HepG2 (cell line): ENCODE data around the gene GPSM1. TPM values are rescaled to one million over a fixed set of nuclear protein-coding genes. Genes with fewer than 3 reads are reported as not detected.

Source experiments
- AFF4 ChIP-seq: sonication (generic); formaldehyde crosslinking; IDR thresholded peaks from 2 replicates; pipeline ENCODE4 v1.4.0; 2020; ENCODE audit warnings: missing genetic modification reagents
- MXD4 ChIP-seq: IDR thresholded peaks from 2 replicates; pipeline ENCODE4 v1.6.1; 2016; ENCODE audit warnings: mild to moderate bottlenecking, missing biosample characterization, missing genetic modification reagents
- REL ChIP-seq: sonication (generic); formaldehyde crosslinking; conservative IDR thresholded peaks from 2 replicates; pipeline ENCODE4 v1.8.0; 2022; ENCODE audit warnings: mild to moderate bottlenecking, missing genetic modification reagents, moderate library complexity
- ZBTB40 ChIP-seq, 2 experiments: fragments of 450-650 bp in 1 of 2; sonication (generic) in 1 of 2; formaldehyde crosslinking in 1 of 2; IDR thresholded peaks; 2 replicates each; pipeline versions ENCODE4 v1.6.1 to v1.8.0; 2016 to 2022; ENCODE audit warnings: antibody characterized with exemption in 1 of 2, mild to moderate bottlenecking in 1 of 2, missing genetic modification reagents in 1 of 2
- ZFYVE20 ChIP-seq: sonication (generic); formaldehyde crosslinking; IDR thresholded peaks from 2 replicates; pipeline ENCODE4 v1.8.0; 2023; ENCODE audit warnings: low read depth, mild to moderate bottlenecking, moderate library complexity, missing genetic modification reagents, borderline replicate concordance
- ZNF253 ChIP-seq: sonication (generic); formaldehyde crosslinking; IDR thresholded peaks from 2 replicates; pipeline ENCODE4 v1.8.0; 2022; ENCODE audit warnings: mild to moderate bottlenecking, missing genetic modification reagents, borderline replicate concordance
- ZNF563 ChIP-seq: sonication (generic); formaldehyde crosslinking; IDR thresholded peaks from 2 replicates; pipeline ENCODE4 v1.8.0; 2022; ENCODE audit warnings: mild to moderate bottlenecking, moderate library complexity, missing genetic modification reagents
- ZNF879 ChIP-seq: sonication (generic); formaldehyde crosslinking; IDR thresholded peaks from 2 replicates; pipeline ENCODE4 v1.8.1; 2023; ENCODE audit warnings: missing genetic modification reagents
- polyA plus RNA-seq, 8 experiments: library from polyadenylated mRNA; depleted of rRNA in 3 of 8; stranded (reverse) in 7 of 8; unstranded in 1 of 8; fragments of >200 nt; fragmentation: Illumina TruSeq in 4 of 8; extraction: Trizol in 4 of 8; gene quantifications; 2 replicates each; pipeline versions ENCODE4 v1.2.1 to v1.2.3, GENCODE V29; 2011 to 2016; ENCODE audit warnings: low read depth in 4 of 8, missing spikeins in 1 of 8, mixed read lengths in 1 of 8; ENCODE audit not compliant: insufficient read depth in 1 of 8
- total RNA-seq, 5 experiments: library from RNA; depleted of rRNA; stranded (reverse); fragments of >200 nt; fragmentation: Illumina TruSeq; extraction: Trizol; gene quantifications; 2 replicates each; pipeline ENCODE4 v1.2.3, GENCODE V29; 2016; ENCODE audit warnings: low read depth in 1 of 5
- TF ChIP-seq, protein P1 (sequence below), 2 experiments: sonication (generic) in 1 of 2; formaldehyde crosslinking in 1 of 2; IDR thresholded peaks; 2 replicates each; pipeline versions ENCODE4 v1.4.0 to v1.6.1; 2016 to 2020; ENCODE audit warnings: borderline replicate concordance in 1 of 2, low read depth in 1 of 2, mild to moderate bottlenecking in 1 of 2, missing genetic modification reagents in 1 of 2

The GPSM1 gene
- total and polyA plus RNA-seq, 2 of the 13 experiments (the other 11 are each of a cell fraction or from before 2014, with no cell fraction given): 1.0 to 2.4 TPM

DNA sequence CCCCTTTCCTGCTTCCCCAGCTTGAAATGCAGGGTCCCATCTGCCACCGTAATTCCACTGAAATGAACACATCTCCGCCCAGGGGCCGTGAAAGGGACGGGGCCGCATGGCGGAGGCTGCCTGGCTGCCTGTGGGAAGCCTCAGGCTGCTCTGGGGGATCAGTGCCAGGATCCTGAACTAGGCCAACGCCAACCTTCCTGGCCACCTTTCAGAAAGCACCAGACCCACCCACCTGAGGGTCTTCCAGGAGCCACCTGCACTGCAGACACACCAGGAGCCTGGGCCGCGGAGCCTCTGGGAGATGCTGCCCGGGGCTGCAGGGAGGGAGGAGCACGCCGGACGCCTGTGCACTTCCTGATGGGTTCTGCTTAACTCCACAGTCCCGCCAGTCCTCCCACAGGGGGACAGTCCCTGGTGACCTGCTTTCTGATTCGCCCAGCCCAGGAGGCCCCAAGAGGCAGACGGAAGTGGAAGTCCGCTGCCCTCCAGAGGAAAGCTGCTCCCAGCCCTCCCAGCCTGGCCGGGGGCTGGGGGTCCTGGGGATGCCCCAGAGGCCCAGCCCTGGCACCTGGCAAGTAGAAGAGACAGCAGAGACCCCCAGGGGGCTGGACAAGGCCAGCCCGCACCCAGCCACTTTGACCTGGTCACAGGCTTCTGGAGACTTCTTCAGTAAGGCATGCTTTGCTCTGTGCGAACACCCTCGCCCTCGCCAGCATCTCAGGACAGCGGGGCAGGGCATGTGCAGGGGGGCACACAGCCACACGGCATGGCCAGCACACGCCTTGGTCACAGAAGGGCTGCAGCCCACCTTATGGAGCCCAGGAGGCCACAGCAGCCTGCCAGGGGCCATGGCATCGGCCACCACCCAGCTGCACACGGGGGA is 46.2 kb downstream of the GPSM1 start, which contains the start of gene CARD9 (continued):
- TF ChIP-seq, protein P1, sequence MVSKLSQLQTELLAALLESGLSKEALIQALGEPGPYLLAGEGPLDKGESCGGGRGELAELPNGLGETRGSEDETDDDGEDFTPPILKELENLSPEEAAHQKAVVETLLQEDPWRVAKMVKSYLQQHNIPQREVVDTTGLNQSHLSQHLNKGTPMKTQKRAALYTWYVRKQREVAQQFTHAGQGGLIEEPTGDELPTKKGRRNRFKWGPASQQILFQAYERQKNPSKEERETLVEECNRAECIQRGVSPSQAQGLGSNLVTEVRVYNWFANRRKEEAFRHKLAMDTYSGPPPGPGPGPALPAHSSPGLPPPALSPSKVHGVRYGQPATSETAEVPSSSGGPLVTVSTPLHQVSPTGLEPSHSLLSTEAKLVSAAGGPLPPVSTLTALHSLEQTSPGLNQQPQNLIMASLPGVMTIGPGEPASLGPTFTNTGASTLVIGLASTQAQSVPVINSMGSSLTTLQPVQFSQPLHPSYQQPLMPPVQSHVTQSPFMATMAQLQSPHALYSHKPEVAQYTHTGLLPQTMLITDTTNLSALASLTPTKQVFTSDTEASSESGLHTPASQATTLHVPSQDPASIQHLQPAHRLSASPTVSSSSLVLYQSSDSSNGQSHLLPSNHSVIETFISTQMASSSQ (IDR thresholded peaks at IDR 0.05; ENCODE audit: low read depth): no peak
- TF ChIP-seq, protein P1 (CRISPR knock-in tag; IDR thresholded peaks at IDR 0.05; ENCODE audit: borderline replicate concordance): no peak
- TF ChIP-seq ZNF563 (CRISPR knock-in tag) (no peak), ZNF253 (CRISPR knock-in tag) (no peak), REL (CRISPR knock-in tag) (0 out of 2 replicates have a peak, but pooled peaks have one; percentile 34), AFF4 (no peak), ZBTB40 (IDR thresholded peaks at IDR 0.05) (no peak), ZBTB40 (CRISPR knock-in tag; IDR thresholded peaks at IDR 0.05) (0 out of 2 replicates have a peak, but pooled peaks have one; percentile 4), ZNF879 (CRISPR knock-in tag) (no peak), ZFYVE20 (CRISPR knock-in tag) (no peak), MXD4 (CRISPR knock-in tag) (no peak)
